BE2C (cell line): ENCODE data around the gene SHB.

Experiments
- DNase-seq: peaks from one replicate; pipeline ENCODE4 v3.0.0-alpha.2; 2020
- H3K27me3 ChIP-seq: fragments of 250-450 bp; sonication (Bioruptor Pico); 2 replicates; pipeline ENCODE4 v1.5.1; 2020; ENCODE audit warnings: mild to moderate bottlenecking
- H3K36me3 ChIP-seq: fragments of 250-450 bp; sonication (Bioruptor Pico); 2 replicates; pipeline ENCODE4 v1.5.1; 2020; ENCODE audit warnings: mild to moderate bottlenecking
- H3K4me1 ChIP-seq: fragments of 250-450 bp; sonication (Bioruptor Pico); 2 replicates; pipeline ENCODE4 v1.5.1; 2020
- H3K4me3 ChIP-seq: 2 replicates; pipeline ENCODE4 v1.5.1; 2011; ENCODE audit warnings: low read depth, low read length
- H3K9me3 ChIP-seq: fragments of 250-450 bp; sonication (Bioruptor Pico); 2 replicates; pipeline ENCODE4 v1.5.1; 2020
- TF ChIP-seq, protein P1 (sequence below): IDR thresholded peaks from 2 replicates; pipeline ENCODE4 v1.5.1; 2012; ENCODE audit warnings: mild to moderate bottlenecking, low read depth, low read length

SHB gene

GRCh38 chr9:37921546-37922300 lies 147.3 kb downstream of the SHB start:
- Histone ChIP-seq H3K27me3 (no peaks in the 10 kb centered on the region), H3K9me3 (no peaks in the 10 kb centered on the region), H3K4me1 (peaks cover 20% of the 10 kb centered on the region), H3K36me3 (peaks cover 16% of the 10 kb centered on the region), H3K4me3 (no peak overlapping the region)
- no peak for DNase-seq
- TF ChIP-seq, protein P1, sequence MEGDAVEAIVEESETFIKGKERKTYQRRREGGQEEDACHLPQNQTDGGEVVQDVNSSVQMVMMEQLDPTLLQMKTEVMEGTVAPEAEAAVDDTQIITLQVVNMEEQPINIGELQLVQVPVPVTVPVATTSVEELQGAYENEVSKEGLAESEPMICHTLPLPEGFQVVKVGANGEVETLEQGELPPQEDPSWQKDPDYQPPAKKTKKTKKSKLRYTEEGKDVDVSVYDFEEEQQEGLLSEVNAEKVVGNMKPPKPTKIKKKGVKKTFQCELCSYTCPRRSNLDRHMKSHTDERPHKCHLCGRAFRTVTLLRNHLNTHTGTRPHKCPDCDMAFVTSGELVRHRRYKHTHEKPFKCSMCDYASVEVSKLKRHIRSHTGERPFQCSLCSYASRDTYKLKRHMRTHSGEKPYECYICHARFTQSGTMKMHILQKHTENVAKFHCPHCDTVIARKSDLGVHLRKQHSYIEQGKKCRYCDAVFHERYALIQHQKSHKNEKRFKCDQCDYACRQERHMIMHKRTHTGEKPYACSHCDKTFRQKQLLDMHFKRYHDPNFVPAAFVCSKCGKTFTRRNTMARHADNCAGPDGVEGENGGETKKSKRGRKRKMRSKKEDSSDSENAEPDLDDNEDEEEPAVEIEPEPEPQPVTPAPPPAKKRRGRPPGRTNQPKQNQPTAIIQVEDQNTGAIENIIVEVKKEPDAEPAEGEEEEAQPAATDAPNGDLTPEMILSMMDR: no peak

DNA sequence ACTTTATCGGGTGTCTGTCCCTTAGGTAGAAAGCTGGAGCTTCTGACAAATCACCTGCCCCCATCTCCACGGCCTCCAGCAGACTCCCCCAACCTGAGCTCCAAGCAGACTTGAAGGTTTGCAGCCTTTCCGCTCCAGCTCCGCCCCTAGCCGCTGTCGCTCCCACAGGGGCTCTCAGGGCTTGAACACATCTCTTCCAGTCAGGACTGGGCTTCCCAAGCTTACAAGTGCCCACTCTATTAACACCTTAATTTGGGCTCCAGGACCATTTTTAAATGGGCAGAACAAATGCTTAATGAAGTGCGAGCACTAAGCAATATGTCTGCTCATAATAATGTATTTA lies 147.9 kb downstream of the SHB start:
- no peak overlapping the region for H3K4me3 ChIP-seq
- peaks cover 19% of the 10 kb centered on the region for H3K36me3 ChIP-seq
- H3K9me3 ChIP-seq: no peaks in the 10 kb centered on the region
- TF ChIP-seq, protein P1: no peak
- peaks cover 20% of the 10 kb centered on the region for H3K4me1 ChIP-seq
- DNase-seq: no peak
- no peaks in the 10 kb centered on the region for H3K27me3 ChIP-seq

GRCh38 chr9:37920471-37921167 lies 148.4 kb downstream of the SHB start:
- DNase-seq: no peak
- H3K9me3 ChIP-seq: no peaks in the 10 kb centered on the region
- no peak overlapping the region for H3K4me3 ChIP-seq
- peaks cover 20% of the 10 kb centered on the region for H3K4me1 ChIP-seq
- TF ChIP-seq, protein P1: no peak
- peaks cover 20% of the 10 kb centered on the region for H3K36me3 ChIP-seq
- no peaks in the 10 kb centered on the region for H3K27me3 ChIP-seq

DNA sequence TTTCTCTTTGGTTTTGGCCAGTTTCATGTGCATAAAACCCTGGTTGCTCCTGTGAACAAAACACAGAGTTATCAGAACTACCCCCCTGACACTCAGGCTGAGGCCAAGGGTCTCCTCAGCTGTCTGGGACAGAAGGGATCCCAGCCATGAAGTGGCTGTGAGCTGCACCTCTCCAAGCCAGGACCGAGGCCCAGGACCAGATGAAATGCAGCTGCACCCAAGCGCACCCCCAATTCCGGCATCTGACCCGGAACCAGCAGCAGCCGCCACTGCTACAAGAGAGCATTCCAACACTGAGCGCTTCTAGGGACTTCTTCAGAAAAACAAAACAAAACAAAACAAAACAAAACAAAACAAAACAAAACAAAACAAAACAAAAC lies 149.1 kb downstream of the SHB start:
- TF ChIP-seq, protein P1: no peak
- Histone ChIP-seq H3K4me3 (no peak overlapping the region), H3K36me3 (peaks cover 20% of the 10 kb centered on the region), H3K27me3 (no peaks in the 10 kb centered on the region), H3K9me3 (no peaks in the 10 kb centered on the region), H3K4me1 (peaks cover 20% of the 10 kb centered on the region)
- no peak for DNase-seq

- Histone ChIP-seq H3K9me3 (no peaks in the 10 kb centered on the region), H3K4me3 (no peak overlapping the region), H3K4me1 (peaks cover 20% of the 10 kb centered on the region), H3K27me3 (no peaks in the 10 kb centered on the region), H3K36me3 (peaks cover 20% of the 10 kb centered on the region)
- DNase-seq: no peak
- TF ChIP-seq, protein P1: no peak
These were observed 149.6 kb downstream of the SHB start for GRCh38 chr9:37919246-37919955.
